CD14-positive monocyte (primary cell): Measurements from ENCODE around the gene P3H3. TPM values are rescaled to one million over a fixed set of nuclear protein-coding genes. Genes with fewer than 3 reads are reported as not detected.

Experiments used
- polyA plus RNA-seq, 3 donors: library from polyadenylated mRNA; depleted of rRNA in 1 of 3; unstranded in 2 of 3; stranded (reverse) in 1 of 3; fragments of 300-500 nt in 2 of 3; fragments of >200 nt in 1 of 3; fragmentation: Illumina TruSeq in 2 of 3; gene quantifications; 1 replicate in 2 of 3; 2 replicates in 1 of 3; pipeline ENCODE4 v1.2.3, GENCODE V29; 2012 to 2021

Gene P3H3
- polyA plus RNA-seq, 3 donors: 0.56 TPM; not detected in 2

Other genes starting within 250 kb of the P3H3 start
- gene CHD4, start 221.0 kb upstream of the P3H3 start, polyA plus RNA-seq: 10 to 100 TPM in 2 of 3 donors, 1 to 10 TPM in 1; 9.9 to 74.2 (median 16.2) TPM
- under 1 TPM; 0.11 to 0.18 (median 0.14) TPM for gene LPAR5, start 192.4 kb upstream of the P3H3 start, polyA plus RNA-seq
- 10 to 100 TPM; 10.2 to 28.3 (median 10.3) TPM for gene ACRBP, start 181.0 kb upstream of the P3H3 start, polyA plus RNA-seq
- gene ING4, start 165.3 kb upstream of the P3H3 start, polyA plus RNA-seq: 10 to 100 TPM; 62.2 to 67.1 (median 64.0) TPM
- gene ZNF384, start 139.0 kb upstream of the P3H3 start, polyA plus RNA-seq: 10 to 100 TPM in 2 of 3 donors, 1 to 10 TPM in 1; 9.6 to 87.0 (median 10.9) TPM
- not detected for gene PIANP, start 127.6 kb upstream of the P3H3 start, polyA plus RNA-seq
- gene COPS7A, start 104.4 kb upstream of the P3H3 start, polyA plus RNA-seq: 10 to 100 TPM; 70.1 to 77.1 (median 72.3) TPM
- 100 to 1,000 TPM; 113 to 211 (median 140) TPM for gene MLF2, start 75.3 kb upstream of the P3H3 start, polyA plus RNA-seq
- gene PTMS, start 62.0 kb upstream of the P3H3 start, polyA plus RNA-seq: 1 to 10 TPM; 2.4 to 9.7 (median 2.6) TPM
- gene LAG3, start 55.9 kb upstream of the P3H3 start, polyA plus RNA-seq: under 1 TPM in 1 of 3 donors, not detected in 2; 0.04 TPM
- 100 to 1,000 TPM; 261 to 371 (median 269) TPM for gene CD4, start 38.9 kb upstream of the P3H3 start, polyA plus RNA-seq
- gene GPR162, start 6.6 kb upstream of the P3H3 start, polyA plus RNA-seq: 10 to 100 TPM; 15.1 to 81.7 (median 16.0) TPM
- gene GNB3, start 12.5 kb downstream of the P3H3 start, polyA plus RNA-seq: under 1 TPM in 1 of 3 donors, not detected in 2; 0.31 TPM
- gene CDCA3, start 22.9 kb downstream of the P3H3 start, polyA plus RNA-seq: under 1 TPM; 0.57 to 0.61 (median 0.59) TPM
- gene USP5, start 23.7 kb downstream of the P3H3 start, polyA plus RNA-seq: 10 to 100 TPM; 28.0 to 32.4 (median 29.9) TPM
- 100 to 1,000 TPM; 446 to 839 (median 764) TPM for gene TPI1, start 39.1 kb downstream of the P3H3 start, polyA plus RNA-seq
- 1 to 10 TPM; 4.7 to 6.9 (median 6.6) TPM for gene SPSB2, start 44.9 kb downstream of the P3H3 start, polyA plus RNA-seq
- 1 to 10 TPM; 4.9 to 6.8 (median 5.1) TPM for gene LRRC23, start 76.4 kb downstream of the P3H3 start, polyA plus RNA-seq
- under 1 TPM; 0.09 to 0.43 (median 0.19) TPM for gene ENO2, start 86.2 kb downstream of the P3H3 start, polyA plus RNA-seq
- 10 to 100 TPM in 1 of 3 donors, under 1 TPM in 1, not detected in 1; 0.40 to 10.6 TPM for gene ATN1, start 99.6 kb downstream of the P3H3 start, polyA plus RNA-seq
- gene RNU7-1, start 115.4 kb downstream of the P3H3 start, polyA plus RNA-seq: not detected
- gene C12orf57, start 115.6 kb downstream of the P3H3 start, polyA plus RNA-seq: 10 to 100 TPM; 19.1 to 59.2 (median 24.2) TPM
- 100 to 1,000 TPM; 449 to 764 (median 562) TPM for gene PTPN6, start 122.9 kb downstream of the P3H3 start, polyA plus RNA-seq
- gene PHB2, start 142.3 kb downstream of the P3H3 start, polyA plus RNA-seq: 100 to 1,000 TPM in 1 of 3 donors, 10 to 100 TPM in 2; 90.6 to 158 (median 91.9) TPM
- gene EMG1, start 142.5 kb downstream of the P3H3 start, polyA plus RNA-seq: 10 to 100 TPM in 2 of 3 donors, 1 to 10 TPM in 1; 9.8 to 35.3 (median 33.1) TPM
- 10 to 100 TPM; 50.9 to 62.7 (median 54.1) TPM for gene LPCAT3, start 190.1 kb downstream of the P3H3 start, polyA plus RNA-seq
- gene C1S, start 232.3 kb downstream of the P3H3 start, polyA plus RNA-seq: under 1 TPM in 1 of 3 donors, not detected in 2; 1.00 TPM